ENCODE data around the gene LY6G6C. TPM values are rescaled to one million over a fixed set of nuclear protein-coding genes. Genes with fewer than 3 reads are reported as not detected.

The LY6G6C gene
- total RNA-seq, 1 experiment from 2014 or later: not detected

GRCh38 chr6:31676904-31677303 is 44.6 kb downstream of the LY6G6C start:
- peak overlapping the region in 1 of 2 experiments; percentile 17; a peak in 1 of 5 replicates for H3K4me3 Mint-ChIP-seq
- DNase-seq: no peak
- Histone ChIP-seq H3K56ac (ENCODE audit: insufficient read length, low read depth, low read length) (no peak overlapping the region), H2AFZ (ENCODE audit: low read length) (no peak overlapping the region), H3T11ph (ENCODE audit: low read length) (no peak overlapping the region), H3K27ac (ENCODE audit: insufficient read length, low read depth, low read length) (no peak overlapping the region), H2BK120ac (ENCODE audit: low read depth, low read length, poor library complexity, severe bottlenecking) (no peak overlapping the region), H3K79me2 (ENCODE audit: insufficient read depth, low read length) (no peaks in the 10 kb centered on the region), H3K4me2 (ENCODE audit: insufficient read depth, insufficient read length, low read length) (no peak overlapping the region), H3K27me3 (ENCODE audit: insufficient read depth, low read length) (no peaks in the 10 kb centered on the region; the same call in 1 of the 2 replicates), H3K18ac (ENCODE audit: insufficient read length, low read depth, low read length) (no peak overlapping the region), H3K4ac (ENCODE audit: low read depth, low read length) (no peak overlapping the region), H3K14ac (ENCODE audit: insufficient read depth, low read length) (no peak overlapping the region), H2BK15ac (ENCODE audit: low read depth, low read length) (no peak overlapping the region), H3K79me1 (ENCODE audit: insufficient read depth, low read depth, low read length, poor library complexity, severe bottlenecking) (no peaks in the 10 kb centered on the region), H4K20me1 (ENCODE audit: control insufficient read depth, insufficient read depth, insufficient read length) (no peaks in the 10 kb centered on the region), H3K4me1 (ENCODE audit: insufficient read depth, low read length) (no peaks in the 10 kb centered on the region), H3K23me2 (ENCODE audit: insufficient read length, low read depth, low read length, poor library complexity, severe bottlenecking) (peaks cover 9% of the 10 kb centered on the region), H2BK5ac (ENCODE audit: insufficient read length, low read length) (no peak overlapping the region), H3K23ac (ENCODE audit: insufficient read length, low read depth, low read length) (no peak overlapping the region), H2AK5ac (ENCODE audit: insufficient read length, low read length) (no peak overlapping the region), H3K9me3 (ENCODE audit: control insufficient read depth, low read depth, low read length) (no peaks in the 10 kb centered on the region), H2BK20ac (ENCODE audit: low read depth, low read length, poor library complexity, severe bottlenecking) (no peak overlapping the region), H4K91ac (ENCODE audit: insufficient read length, low read depth, low read length) (no peak overlapping the region), H4K5ac (ENCODE audit: insufficient read length, low read depth, low read length) (no peak overlapping the region), H4K8ac (replicated peaks; ENCODE audit: insufficient read length, low read depth, low read length) (no peak overlapping the region), H3K9ac (ENCODE audit: extremely low read depth, insufficient read length, low read length) (no peak overlapping the region), H2BK12ac (ENCODE audit: insufficient read length, low read depth, low read length) (no peak overlapping the region)
- TF ChIP-seq CTCF (conservative IDR thresholded peaks at IDR 0.05): no peak
- H3K9me3 Mint-ChIP-seq: no peaks in the 10 kb centered on the region; a peak in 1 of 5 replicates
- peaks cover 17% of the 10 kb centered on the region for H3K27me3 Mint-ChIP-seq (ENCODE audit: low read depth)
- H3K4me1 Mint-ChIP-seq: peaks cover 12 to 17% of the 10 kb centered on the region in 2 experiments
- no peak overlapping the region for H3K27ac Mint-ChIP-seq
- no CpG with 5 or more reads among the region's 6 CpGs for WGBS (ENCODE audit: extremely low coverage, insufficient read length, low lambda C conversion rate)
- peaks cover 10 to 19% (median 16%) of the 10 kb centered on the region in 3 experiments; a peak in 6 of 7 replicates for H3K36me3 Mint-ChIP-seq (ENCODE audit: insufficient read depth in 1 of 3, low read depth in 3 of 3)

Data from H9 (cell line).